GM23338 (cell line): ENCODE results near the gene WASF2. TPM values are rescaled to one million over a fixed set of nuclear protein-coding genes. Genes with fewer than 3 reads are reported as not detected.

Experiments used
- ATAC-seq: fragments of 200-7000 bp; cut with Tn5 transposase; 3 replicates; pipeline ENCODE4 v1.9.1; 2020
- DNase-seq: peaks from one replicate; pipeline ENCODE4 v3.0.0-alpha.2; 2015; ENCODE audit warnings: low spot score
- H2AFZ ChIP-seq: fragments of 200-600 bp; sonication (generic); 2 replicates; pipeline ENCODE4 v1.8.0; 2016; ENCODE audit warnings: antibody characterized with exemption, mild to moderate bottlenecking, moderate library complexity
- H3F3A ChIP-seq: fragments of 200-600 bp; sonication (generic); replicated peaks from 2 replicates; pipeline ENCODE4 v1.8.0; 2017; ENCODE audit warnings: antibody characterized with exemption, mixed run types, low read depth
- H3K27ac ChIP-seq: fragments of 200-600 bp; sonication (generic); 2 replicates; pipeline ENCODE4 v1.6.1; 2016; ENCODE audit warnings: low read depth
- H3K27me3 ChIP-seq: fragments of 200-600 bp; sonication (generic); 2 replicates; pipeline ENCODE4 v1.8.0; 2016; ENCODE audit warnings: mild to moderate bottlenecking, mixed run types, moderate library complexity; ENCODE audit not compliant: insufficient read depth
- H3K36me3 ChIP-seq: fragments of 200-600 bp; sonication (generic); 2 replicates; pipeline ENCODE4 v1.8.0; 2016; ENCODE audit warnings: mild to moderate bottlenecking; ENCODE audit not compliant: insufficient read depth
- H3K4me1 ChIP-seq: fragments of 200-600 bp; sonication (generic); 2 replicates; pipeline ENCODE4 v1.8.0; 2016; ENCODE audit warnings: mild to moderate bottlenecking, moderate library complexity; ENCODE audit not compliant: insufficient read depth
- H3K4me2 ChIP-seq: fragments of 200-600 bp; sonication (generic); 2 replicates; pipeline ENCODE4 v1.7.1; 2017; ENCODE audit warnings: mixed run types
- H3K4me3 ChIP-seq: fragments of 200-600 bp; sonication (generic); 2 replicates; pipeline ENCODE4 v1.6.1; 2016; ENCODE audit warnings: mixed run types
- H3K79me2 ChIP-seq: fragments of 200-600 bp; sonication (generic); replicated peaks from 2 replicates; pipeline ENCODE4 v1.8.0; 2017; ENCODE audit warnings: mild to moderate bottlenecking; ENCODE audit not compliant: insufficient read depth
- H3K9me2 ChIP-seq: fragments of 200-600 bp; sonication (generic); 2 replicates; pipeline ENCODE4 v1.8.0; 2017; ENCODE audit not compliant: insufficient read depth
- H4K20me1 ChIP-seq: fragments of 200-600 bp; sonication (generic); replicated peaks from 2 replicates; pipeline ENCODE4 v1.8.0; 2017; ENCODE audit warnings: mild to moderate bottlenecking; ENCODE audit not compliant: insufficient read depth
- H3K27ac Mint-ChIP-seq: 2 replicates; pipeline ENCODE4 v1.8.0; 2020; ENCODE audit warnings: inconsistent platforms, mild to moderate bottlenecking, moderate library complexity, mixed read lengths
- H3K27me3 Mint-ChIP-seq: 3 replicates; pipeline ENCODE4 v1.8.0; 2022; ENCODE audit warnings: low read depth, mild to moderate bottlenecking, moderate library complexity, mixed read lengths, inconsistent platforms; ENCODE audit not compliant: insufficient read depth, poor library complexity
- H3K36me3 Mint-ChIP-seq: 3 replicates; pipeline ENCODE4 v1.8.0; 2021; ENCODE audit warnings: low read depth, mild to moderate bottlenecking, inconsistent platforms, moderate library complexity, mixed read lengths
- H3K4me1 Mint-ChIP-seq: 3 replicates; pipeline ENCODE4 v1.8.0; 2020; ENCODE audit warnings: mild to moderate bottlenecking, inconsistent platforms, mixed read lengths
- H3K4me3 Mint-ChIP-seq: 3 replicates; pipeline ENCODE4 v1.8.0; 2021; ENCODE audit warnings: moderate library complexity, mild to moderate bottlenecking, inconsistent platforms, mixed read lengths
- H3K9me3 Mint-ChIP-seq: 3 replicates; pipeline ENCODE4 v1.8.0; 2020; ENCODE audit warnings: moderate library complexity, mild to moderate bottlenecking, inconsistent platforms, mixed read lengths
- CREB1 ChIP-seq: fragments of 250-450 bp; sonication (Bioruptor Pico); IDR thresholded peaks from 2 replicates; pipeline ENCODE4 v1.5.0; 2020; ENCODE audit warnings: low read depth, mild to moderate bottlenecking, moderate library complexity
- CTCF ChIP-seq, 2 experiments: fragments of 200-600 bp in 1 of 2; sonication (generic) in 1 of 2; conservative IDR thresholded peaks; 2 replicates each; pipeline versions ENCODE4 v1.5.1 to v1.6.1; 2016 to 2017; ENCODE audit warnings: antibody characterized with exemption in 2 of 2, low read depth in 2 of 2, mild to moderate bottlenecking in 2 of 2, moderate library complexity in 1 of 2
- EZH2 ChIP-seq: fragments of 200-600 bp; sonication (generic); IDR thresholded peaks from one replicate; pipeline ENCODE4 v1.8.0; 2017; ENCODE audit warnings: antibody characterized with exemption, mild to moderate bottlenecking, low read depth; ENCODE audit not compliant: unreplicated experiment
- EZH2phosphoT487 ChIP-seq: fragments of 200-600 bp; sonication (generic); IDR thresholded peaks from one replicate; pipeline ENCODE4 v1.8.1; 2018; ENCODE audit warnings: antibody characterized with exemption; ENCODE audit not compliant: unreplicated experiment
- NANOG ChIP-seq: IDR thresholded peaks from 2 replicates; pipeline ENCODE4 v1.6.1; 2016; ENCODE audit warnings: antibody characterized with exemption, borderline replicate concordance
- POLR2AphosphoS5 ChIP-seq: IDR thresholded peaks from 2 replicates; pipeline ENCODE4 v1.6.1; 2016; ENCODE audit warnings: antibody characterized with exemption, low read depth
- STAT1 ChIP-seq: IDR thresholded peaks from one replicate; pipeline ENCODE4 v1.6.1; 2016; ENCODE audit warnings: antibody characterized with exemption; ENCODE audit not compliant: unreplicated experiment
- ZNF114 ChIP-seq: fragments of 250-450 bp; sonication (Bioruptor Pico); IDR thresholded peaks from 2 replicates; pipeline ENCODE4 v1.5.0; 2020; ENCODE audit warnings: mild to moderate bottlenecking, moderate library complexity
- ZNF331 ChIP-seq: fragments of 250-450 bp; sonication (Bioruptor Pico); IDR thresholded peaks from 2 replicates; pipeline ENCODE4 v1.5.0; 2020; ENCODE audit warnings: low read depth, mild to moderate bottlenecking, moderate library complexity
- polyA plus RNA-seq: library from polyadenylated mRNA; unstranded; fragments of >200 nt; fragmentation: Nextera tagmentation; extraction: Ambion mirVana; gene quantifications from 2 replicates; pipeline ENCODE4 v1.2.1, GENCODE V29; 2016
- total RNA-seq: library from RNA; depleted of rRNA; stranded (reverse); fragments of >200 nt; shearing (Covaris generic); gene quantifications from 2 replicates; pipeline ENCODE4 v1.2.3, GENCODE V29; 2014
- TF ChIP-seq, protein P1 (sequence below): IDR thresholded peaks from one replicate; pipeline ENCODE4 v1.6.1; 2018; ENCODE audit warnings: antibody characterized with exemption; ENCODE audit not compliant: unreplicated experiment
- TF ChIP-seq, protein P2 (sequence below): IDR thresholded peaks from 2 replicates; pipeline ENCODE4 v1.6.1; 2016; ENCODE audit warnings: antibody characterized with exemption

The WASF2 gene
- total and polyA plus RNA-seq, 2 experiments from 2014 or later, result 40.9 to 95.6 TPM

- TF ChIP-seq EZH2, result no peak
- TF ChIP-seq POLR2AphosphoS5, result no peak
- TF ChIP-seq CTCF (conservative IDR thresholded peaks at IDR 0.05; ENCODE audit: low read depth in 2 of 2), result no peak
- TF ChIP-seq EZH2phosphoT487, result no peak
Observed at GRCh38 chr1:27471477-27471876, 18.5 kb downstream of the WASF2 start (continued).

DNA sequence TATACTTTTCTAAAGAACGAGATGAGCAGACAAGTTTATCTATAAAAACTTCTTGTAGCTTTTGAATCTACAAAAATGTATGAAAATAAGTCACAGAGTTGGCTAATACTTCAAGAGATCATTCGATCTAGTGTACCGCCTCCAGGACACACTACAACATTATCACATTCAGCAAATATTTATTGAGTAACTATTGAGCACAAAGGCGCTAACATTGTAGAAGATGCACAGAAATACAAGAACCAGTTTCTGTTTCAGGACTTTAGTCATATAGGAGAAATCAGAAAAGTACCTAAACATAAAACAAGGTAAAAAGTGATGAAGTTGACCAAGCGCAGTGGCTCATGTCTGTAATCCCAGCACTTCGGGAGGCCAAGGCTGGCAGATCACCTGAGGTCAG, 20.6 kb downstream of the WASF2 start:
- H3K4me3 ChIP-seq, result no peak overlapping the region
- Mint-ChIP-seq H3K9me3 (no peaks in the 10 kb centered on the region; the same call in 2 of the 3 replicates), H3K27me3 (peaks cover 3% of the 10 kb centered on the region), H3K4me3 (no peak overlapping the region), H3K36me3 (peaks cover 3% of the 10 kb centered on the region; the same call in 2 of the 3 replicates), H3K4me1 (peaks cover 18% of the 10 kb centered on the region), H3K27ac (no peak overlapping the region)
- peaks cover 23% of the 10 kb centered on the region for H4K20me1 ChIP-seq
- no peak overlapping the region for H2AFZ ChIP-seq
- H3K27me3 ChIP-seq, result no peaks in the 10 kb centered on the region
- peaks cover 15% of the 10 kb centered on the region; the same call in 1 of the 2 replicates for H3K4me1 ChIP-seq
- no peak overlapping the region for H3K4me2 ChIP-seq
- DNase-seq (no peak), ATAC-seq (no peak)
- H3K27ac ChIP-seq, result no peak overlapping the region
- no peaks in the 10 kb centered on the region for H3K9me2 ChIP-seq
- no peaks in the 10 kb centered on the region for H3K36me3 ChIP-seq
- peaks cover 96% of the 10 kb centered on the region for H3K79me2 ChIP-seq
- H3F3A ChIP-seq, result 0 out of 2 replicates have a peak, but pooled peaks cover 4% of the 10 kb centered on the region
- no peak for TF ChIP-seq ZNF114 (CRISPR knock-in tag)
- no peak for TF ChIP-seq STAT1
- TF ChIP-seq, protein P1, sequence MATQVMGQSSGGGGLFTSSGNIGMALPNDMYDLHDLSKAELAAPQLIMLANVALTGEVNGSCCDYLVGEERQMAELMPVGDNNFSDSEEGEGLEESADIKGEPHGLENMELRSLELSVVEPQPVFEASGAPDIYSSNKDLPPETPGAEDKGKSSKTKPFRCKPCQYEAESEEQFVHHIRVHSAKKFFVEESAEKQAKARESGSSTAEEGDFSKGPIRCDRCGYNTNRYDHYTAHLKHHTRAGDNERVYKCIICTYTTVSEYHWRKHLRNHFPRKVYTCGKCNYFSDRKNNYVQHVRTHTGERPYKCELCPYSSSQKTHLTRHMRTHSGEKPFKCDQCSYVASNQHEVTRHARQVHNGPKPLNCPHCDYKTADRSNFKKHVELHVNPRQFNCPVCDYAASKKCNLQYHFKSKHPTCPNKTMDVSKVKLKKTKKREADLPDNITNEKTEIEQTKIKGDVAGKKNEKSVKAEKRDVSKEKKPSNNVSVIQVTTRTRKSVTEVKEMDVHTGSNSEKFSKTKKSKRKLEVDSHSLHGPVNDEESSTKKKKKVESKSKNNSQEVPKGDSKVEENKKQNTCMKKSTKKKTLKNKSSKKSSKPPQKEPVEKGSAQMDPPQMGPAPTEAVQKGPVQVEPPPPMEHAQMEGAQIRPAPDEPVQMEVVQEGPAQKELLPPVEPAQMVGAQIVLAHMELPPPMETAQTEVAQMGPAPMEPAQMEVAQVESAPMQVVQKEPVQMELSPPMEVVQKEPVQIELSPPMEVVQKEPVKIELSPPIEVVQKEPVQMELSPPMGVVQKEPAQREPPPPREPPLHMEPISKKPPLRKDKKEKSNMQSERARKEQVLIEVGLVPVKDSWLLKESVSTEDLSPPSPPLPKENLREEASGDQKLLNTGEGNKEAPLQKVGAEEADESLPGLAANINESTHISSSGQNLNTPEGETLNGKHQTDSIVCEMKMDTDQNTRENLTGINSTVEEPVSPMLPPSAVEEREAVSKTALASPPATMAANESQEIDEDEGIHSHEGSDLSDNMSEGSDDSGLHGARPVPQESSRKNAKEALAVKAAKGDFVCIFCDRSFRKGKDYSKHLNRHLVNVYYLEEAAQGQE, result no peak
- no peak for TF ChIP-seq NANOG
- no peak for TF ChIP-seq EZH2phosphoT487
- no peak for TF ChIP-seq CTCF (conservative IDR thresholded peaks at IDR 0.05; ENCODE audit: low read depth in 2 of 2)
- TF ChIP-seq CREB1 (CRISPR knock-in tag), result no peak
- TF ChIP-seq, protein P2, sequence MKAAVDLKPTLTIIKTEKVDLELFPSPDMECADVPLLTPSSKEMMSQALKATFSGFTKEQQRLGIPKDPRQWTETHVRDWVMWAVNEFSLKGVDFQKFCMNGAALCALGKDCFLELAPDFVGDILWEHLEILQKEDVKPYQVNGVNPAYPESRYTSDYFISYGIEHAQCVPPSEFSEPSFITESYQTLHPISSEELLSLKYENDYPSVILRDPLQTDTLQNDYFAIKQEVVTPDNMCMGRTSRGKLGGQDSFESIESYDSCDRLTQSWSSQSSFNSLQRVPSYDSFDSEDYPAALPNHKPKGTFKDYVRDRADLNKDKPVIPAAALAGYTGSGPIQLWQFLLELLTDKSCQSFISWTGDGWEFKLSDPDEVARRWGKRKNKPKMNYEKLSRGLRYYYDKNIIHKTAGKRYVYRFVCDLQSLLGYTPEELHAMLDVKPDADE, result no peak
- no peak for TF ChIP-seq EZH2
- no peak for TF ChIP-seq ZNF331 (CRISPR knock-in tag)
